Measurements from ENCODE around the gene SPNS2. TPM values are rescaled to one million over a fixed set of nuclear protein-coding genes. Genes with fewer than 3 reads are reported as not detected.
A peak's percentile ranks its signal among the peaks of the same experiment; 100 is the strongest.
"Not testable (repeated sequence)": the region's sequence is repeated elsewhere in the genome, so short reads cannot be mapped to it uniquely, and the experiment has no call there.

Gene SPNS2
- total RNA-seq, 1 experiment from 2014 or later: 0.71 TPM

DNA sequence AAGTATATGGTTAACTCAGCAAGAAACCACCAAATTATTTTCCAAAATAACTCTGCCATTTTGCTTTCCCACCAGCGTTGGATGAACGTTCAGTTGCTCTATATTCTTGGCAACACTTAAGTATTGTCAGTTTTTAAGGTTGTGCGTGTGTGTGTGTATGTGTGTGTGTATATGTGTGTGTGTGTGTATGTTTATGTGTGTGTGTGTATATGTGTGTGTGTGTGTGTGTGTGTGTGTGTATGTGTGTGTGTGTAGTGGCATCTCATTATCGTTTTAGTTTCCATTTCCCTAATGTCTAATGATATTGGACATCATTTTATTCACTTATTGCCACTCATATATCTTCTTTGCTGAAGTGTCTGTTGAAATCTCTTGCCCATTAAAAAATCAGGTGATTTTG is 74.4 kb downstream of the SPNS2 start:
- in situ Hi-C loops (cut with HindIII; ENCODE audit: low pct_unique_long_range_greater_than_20kb, low sequenced_read_pairs): no loop called here
- no peak for DNase-seq (ENCODE audit: low read depth)

DNA sequence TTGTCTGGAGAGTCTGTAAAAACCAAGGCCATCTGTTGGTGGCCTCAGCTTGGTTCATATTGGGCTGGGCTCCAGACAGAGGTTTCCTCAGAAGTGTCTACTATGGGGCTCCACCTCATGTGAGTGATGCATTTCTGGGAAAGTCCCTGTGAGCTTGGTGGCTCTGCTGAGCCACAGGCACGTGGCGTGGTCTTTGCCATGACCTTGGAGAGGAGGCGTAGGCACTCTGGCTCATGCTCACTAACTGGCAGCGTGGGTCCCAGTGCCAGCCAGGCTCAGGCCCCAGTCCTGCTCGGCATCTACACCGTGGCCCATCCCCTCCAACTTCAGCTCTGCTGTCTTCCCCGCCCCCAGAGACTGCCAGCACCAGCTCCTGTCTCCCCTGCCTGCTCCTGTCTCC is 75.0 kb downstream of the SPNS2 start:
- in situ Hi-C loops (cut with HindIII; ENCODE audit: low pct_unique_long_range_greater_than_20kb, low sequenced_read_pairs): no loop called here
- peak; percentile 70 for DNase-seq (ENCODE audit: low read depth)

DNA sequence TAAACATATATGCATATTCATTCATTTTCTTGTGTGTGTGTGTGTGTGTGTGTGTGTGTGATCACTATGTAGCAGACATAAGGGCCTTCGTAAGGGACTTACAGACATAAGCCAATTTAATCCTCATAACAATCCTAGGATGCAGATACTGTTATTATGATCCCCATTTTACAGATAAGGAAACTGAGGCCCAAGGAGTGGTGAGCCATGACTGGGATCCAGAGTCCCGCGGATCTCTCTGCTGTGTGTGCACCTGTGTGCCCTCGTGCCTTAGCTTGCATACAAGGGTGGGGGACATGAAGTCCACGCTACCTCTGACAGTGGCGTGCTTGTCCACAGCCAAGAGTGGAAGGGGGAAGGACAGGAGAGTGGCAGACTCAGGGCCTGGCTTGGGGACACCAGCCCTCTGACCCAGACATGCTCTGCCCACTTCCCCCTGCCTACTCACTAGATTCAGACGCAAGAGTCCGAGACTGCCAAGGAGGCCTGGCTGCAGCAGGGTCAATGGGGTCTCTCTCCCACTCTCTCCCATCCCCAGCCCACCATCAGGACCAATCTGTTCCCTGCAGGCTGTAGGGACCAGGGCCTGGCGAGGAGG is 75.9 kb downstream of the SPNS2 start:
- in situ Hi-C loops (cut with HindIII; ENCODE audit: low pct_unique_long_range_greater_than_20kb, low sequenced_read_pairs): no loop called here
- DNase-seq (ENCODE audit: low read depth): no peak

DNA sequence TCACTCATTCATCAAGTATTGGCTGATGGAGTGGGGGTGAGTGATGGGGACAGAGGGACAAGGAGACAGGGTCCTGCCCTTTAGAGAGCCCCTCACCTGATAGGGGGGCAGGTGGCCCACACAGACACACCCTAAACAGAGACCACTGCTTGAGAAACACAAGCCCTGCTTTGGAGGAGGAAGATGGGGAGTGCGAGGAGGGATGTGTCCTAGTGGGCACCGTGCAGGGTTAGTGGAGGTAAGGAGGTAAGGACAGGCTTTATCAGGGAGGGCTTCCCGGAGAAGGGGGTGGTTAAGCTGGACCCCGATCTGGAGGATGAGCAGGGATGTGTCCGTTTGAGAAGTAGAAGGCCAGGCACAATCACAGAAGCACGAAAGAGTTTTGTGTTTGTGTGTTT is 77.5 kb downstream of the SPNS2 start:
- in situ Hi-C loops (cut with HindIII; ENCODE audit: low pct_unique_long_range_greater_than_20kb, low sequenced_read_pairs): no loop called here
- DNase-seq (ENCODE audit: low read depth): no peak

DNA sequence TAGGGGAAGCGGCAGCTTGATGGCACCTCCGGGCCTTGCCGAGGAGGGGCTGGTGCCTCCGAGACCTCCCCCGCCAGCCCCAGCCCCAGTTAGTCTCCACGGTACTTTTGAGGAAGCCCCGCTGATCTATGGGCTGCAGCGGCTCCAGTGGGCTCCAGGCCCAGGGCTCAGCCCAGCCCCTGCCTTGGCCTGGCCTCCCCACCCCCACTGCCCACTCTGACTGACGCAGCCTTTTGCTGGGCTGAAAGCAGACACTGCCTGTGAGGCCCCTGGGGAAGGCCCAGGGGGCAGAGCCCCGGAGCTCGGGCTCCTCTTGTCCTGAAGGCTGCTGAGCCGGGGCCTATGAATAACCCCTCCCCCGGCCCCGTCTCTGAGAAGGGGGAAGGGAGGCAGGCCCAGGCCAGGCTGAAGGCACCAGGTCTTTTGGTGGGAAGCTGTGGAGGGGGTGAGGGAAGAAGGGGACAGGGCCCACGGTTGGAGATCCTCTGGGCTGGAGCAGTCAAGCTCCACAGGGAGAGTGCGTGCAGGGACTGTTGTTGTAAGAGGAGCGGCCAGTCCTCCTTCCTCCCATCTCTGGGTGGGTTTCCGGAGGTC is 78.1 kb downstream of the SPNS2 start:
- in situ Hi-C loops (cut with HindIII; ENCODE audit: low pct_unique_long_range_greater_than_20kb, low sequenced_read_pairs): no loop called here
- no peak for DNase-seq (ENCODE audit: low read depth)

DNA sequence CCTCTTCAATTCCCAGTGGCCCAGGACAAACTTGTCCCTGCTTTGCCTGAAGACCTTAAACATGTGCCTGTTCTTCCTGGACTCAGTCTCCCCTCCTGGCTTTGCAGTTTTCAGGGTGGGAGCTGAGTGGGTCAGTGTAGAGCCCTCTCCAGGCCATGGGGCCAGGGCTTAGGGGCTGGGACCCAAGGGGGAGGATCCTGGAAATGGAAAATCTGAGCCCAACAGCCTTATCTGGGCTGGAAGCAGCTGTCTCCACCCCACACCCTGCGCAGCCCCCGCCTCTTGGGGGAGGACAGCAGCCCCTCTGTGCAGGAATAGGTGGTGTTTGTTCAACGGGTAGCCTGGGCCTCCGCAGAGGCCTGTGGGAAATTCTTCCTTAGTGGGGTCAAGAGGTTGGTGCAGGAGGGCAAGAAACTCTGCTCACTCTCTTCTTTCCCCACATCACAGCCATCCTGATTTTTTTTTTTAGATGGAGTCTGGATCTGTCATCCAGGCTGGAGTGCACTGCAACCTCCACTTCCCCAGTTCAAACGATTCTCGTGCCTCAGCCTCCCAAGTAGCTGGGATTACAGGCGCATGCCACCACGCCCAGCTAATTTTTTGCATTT is 78.8 kb downstream of the SPNS2 start:
- DNase-seq (ENCODE audit: low read depth): no peak
- in situ Hi-C loops (cut with HindIII; ENCODE audit: low pct_unique_long_range_greater_than_20kb, low sequenced_read_pairs): no loop called here

DNA sequence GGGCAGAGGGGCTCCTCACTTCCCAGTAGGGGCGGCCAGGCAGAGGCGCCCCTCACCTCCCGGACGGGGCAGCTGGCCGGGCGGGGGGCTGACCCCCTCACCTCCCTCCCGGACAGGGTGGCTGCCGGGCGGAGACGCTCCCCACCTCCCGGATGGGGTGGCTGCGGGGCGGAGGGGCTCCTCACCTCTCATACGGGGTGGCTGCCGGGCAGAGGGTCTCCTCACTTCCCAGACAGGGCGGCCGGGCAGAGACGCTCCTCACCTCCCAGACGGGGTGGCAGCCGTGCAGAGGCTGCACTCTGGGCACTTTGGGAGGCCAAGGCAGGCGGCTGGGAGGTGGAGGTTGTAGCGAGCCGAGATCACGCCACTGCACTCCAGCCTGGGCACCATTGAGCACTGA is 79.7 kb downstream of the SPNS2 start:
- DNase-seq (ENCODE audit: low read depth); in situ Hi-C loops (cut with HindIII; ENCODE audit: low pct_unique_long_range_greater_than_20kb, low sequenced_read_pairs): not testable (repeated sequence)

DNA sequence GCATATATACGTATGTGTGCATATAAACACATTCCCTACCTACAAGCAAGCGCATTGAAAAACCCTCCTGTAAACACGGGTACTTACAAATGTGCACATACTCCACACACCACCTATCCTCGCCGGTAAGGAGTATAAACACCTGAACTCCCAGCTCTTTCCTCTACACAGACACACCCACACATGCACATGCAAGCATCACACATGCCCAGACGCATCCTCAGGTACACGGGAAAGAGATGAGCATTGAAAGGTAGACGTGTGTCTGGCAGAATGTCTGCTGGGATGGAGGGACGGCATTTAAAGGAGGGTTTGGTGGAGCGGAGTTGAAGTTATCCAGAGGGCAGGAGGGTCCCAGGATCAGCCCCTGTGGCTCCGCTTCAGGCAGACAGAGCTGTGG is 81.0 kb downstream of the SPNS2 start:
- DNase-seq (ENCODE audit: low read depth): no peak
- in situ Hi-C loops (cut with HindIII; ENCODE audit: low pct_unique_long_range_greater_than_20kb, low sequenced_read_pairs): no loop called here

DNA sequence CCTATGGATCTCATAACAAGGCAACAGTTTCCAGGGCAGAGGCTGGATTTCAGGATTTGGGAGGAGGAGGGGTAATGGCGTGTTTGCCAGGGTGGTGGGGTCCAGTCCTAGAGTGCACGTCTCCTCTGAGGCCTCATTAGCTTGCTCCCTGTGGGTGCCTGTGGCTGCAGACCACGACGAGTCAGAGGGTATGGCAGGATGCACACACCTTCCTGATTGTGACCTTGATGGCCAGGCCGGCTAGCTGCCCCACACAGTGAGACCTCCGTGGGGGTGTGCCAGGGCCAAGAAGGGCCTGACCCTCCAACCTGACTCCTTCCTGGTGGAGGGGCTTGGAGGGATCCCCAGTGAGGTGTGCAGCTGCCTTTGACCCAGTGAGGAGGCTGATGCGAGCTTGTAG is 81.6 kb downstream of the SPNS2 start:
- in situ Hi-C loops (cut with HindIII; ENCODE audit: low pct_unique_long_range_greater_than_20kb, low sequenced_read_pairs): no loop called here
- DNase-seq (ENCODE audit: low read depth): peak; percentile 17

DNA sequence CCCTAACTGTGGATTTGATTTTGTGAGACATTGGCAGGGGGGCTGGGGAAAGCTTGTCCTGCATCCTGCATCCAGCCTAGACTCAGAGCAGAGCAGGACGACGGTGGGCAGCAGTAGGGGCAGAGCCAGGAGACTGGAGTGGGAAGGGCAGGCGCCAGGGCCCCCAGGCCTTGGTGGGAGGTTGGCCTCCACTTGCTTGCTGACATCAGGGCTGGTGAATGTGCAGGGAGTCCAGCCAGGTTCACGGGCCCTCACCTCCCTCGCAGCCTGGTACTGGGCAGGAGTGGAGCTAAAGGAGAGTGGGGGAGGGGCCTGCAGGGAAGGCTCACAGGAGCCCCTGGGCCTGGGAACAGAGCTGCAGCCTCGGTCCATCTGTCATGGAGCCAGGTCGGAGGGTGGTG is 83.4 kb downstream of the SPNS2 start:
- in situ Hi-C loops (cut with HindIII; ENCODE audit: low pct_unique_long_range_greater_than_20kb, low sequenced_read_pairs): no loop called here

DNA sequence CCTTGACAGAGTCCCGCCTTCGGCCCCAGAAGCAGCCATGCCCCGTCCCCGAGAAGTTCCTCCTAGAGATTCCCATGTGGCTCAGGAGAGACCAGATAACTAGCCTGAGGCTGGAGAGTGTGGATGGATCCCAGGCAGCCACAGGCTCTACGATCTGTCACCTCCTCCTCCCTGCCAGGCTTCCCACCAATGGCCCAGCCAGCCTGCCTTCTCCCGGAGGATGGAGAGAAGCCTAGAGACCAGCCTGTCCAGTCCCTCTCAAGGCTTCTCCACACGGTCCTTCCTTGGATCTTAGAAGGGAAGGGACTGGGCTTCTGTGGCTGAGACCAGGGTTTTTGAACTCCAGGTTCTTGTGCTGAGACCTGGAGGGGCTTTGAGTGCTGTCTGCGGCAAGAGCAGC is 84.0 kb downstream of the SPNS2 start:
- in situ Hi-C loops (cut with HindIII; ENCODE audit: low pct_unique_long_range_greater_than_20kb, low sequenced_read_pairs): no loop called here
- no peak for DNase-seq (ENCODE audit: low read depth)

More for the DNA sequence above, 83.4 kb downstream of the SPNS2 start:
- no peak for DNase-seq (ENCODE audit: low read depth)

DNA sequence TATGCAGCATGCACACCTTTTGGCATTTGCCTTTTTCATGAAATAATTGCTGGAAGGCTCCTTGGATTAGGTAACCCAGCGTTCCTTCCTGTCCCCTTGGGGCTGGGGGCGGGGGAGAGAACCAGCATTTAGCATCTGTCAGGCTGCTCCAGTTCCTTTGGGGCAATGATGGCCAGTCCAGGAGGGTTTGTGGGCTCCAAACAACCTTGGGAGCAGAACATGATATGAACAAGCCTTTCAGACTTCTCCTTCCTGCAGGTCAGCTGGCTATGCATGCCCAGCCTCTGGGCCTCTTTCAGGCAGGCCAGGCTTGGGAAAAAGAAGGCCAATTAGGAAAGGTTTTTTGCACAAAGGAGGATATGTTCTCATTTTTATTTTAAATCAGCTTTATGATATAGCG is 84.5 kb downstream of the SPNS2 start:
- DNase-seq (ENCODE audit: low read depth): no peak
- in situ Hi-C loops (cut with HindIII; ENCODE audit: low pct_unique_long_range_greater_than_20kb, low sequenced_read_pairs): no loop called here

DNA sequence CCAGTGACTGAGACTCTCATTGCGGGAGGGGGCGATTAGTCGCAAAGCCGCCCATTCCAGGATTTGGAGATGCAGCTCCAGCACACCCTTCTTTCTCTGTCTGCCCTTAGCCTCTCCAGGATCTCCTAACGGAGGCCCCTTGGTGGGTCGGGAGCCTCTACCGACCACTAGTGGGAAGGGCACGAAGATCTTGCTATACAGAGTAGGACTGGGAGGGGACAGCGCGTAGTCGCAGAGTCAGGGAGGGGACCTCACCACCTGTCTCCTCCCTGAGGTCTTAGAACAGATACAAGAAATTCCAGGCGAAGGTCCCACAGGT is 85.1 kb downstream of the SPNS2 start:
- DNase-seq (ENCODE audit: low read depth): no peak
- in situ Hi-C loops (cut with HindIII; ENCODE audit: low pct_unique_long_range_greater_than_20kb, low sequenced_read_pairs): no loop called here

DNA sequence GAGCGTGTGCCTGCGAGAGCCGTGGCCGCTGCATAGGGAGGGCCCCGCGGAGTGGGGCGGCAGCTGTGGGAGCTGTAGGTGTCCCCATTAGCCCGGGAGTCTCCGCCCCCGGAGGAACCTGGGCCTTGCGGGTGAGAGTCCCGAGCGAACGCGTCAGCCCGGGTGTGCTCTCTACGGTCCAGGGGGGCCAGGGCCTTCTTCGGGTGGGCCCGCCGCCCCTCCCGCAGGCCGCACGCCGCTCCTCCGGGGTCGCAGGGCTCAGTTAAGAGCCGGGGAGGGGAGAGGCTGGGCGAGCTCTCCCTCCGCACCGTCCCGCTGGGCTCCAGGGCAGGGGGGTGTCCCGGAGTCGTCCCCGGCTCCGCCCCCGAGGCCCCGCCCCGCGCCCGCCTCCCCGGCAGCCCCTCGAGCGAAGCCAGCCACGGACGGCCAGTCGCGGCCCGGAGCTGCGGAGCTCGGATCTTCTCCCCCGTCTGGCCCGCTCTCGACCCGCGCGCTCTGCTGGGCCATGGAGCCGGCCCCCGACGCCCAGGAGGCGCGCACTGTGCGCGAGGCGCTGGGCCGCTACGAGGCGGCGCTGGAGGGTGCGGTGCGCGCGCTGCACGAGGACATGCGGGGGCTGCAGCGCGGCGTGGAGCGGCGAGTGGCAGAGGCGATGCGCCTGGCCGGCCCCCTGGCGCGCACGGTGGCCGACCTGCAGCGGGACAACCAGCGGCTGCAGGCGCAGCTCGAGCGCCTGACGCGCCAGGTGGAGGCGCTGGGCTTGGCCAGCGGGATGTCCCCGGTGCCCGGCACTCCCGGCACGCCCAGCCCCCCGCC is 85.6 kb downstream of the SPNS2 start, which contains the start of gene SMTNL2:
Gene SMTNL2, plus strand, starts transcription at position 429 of the 816 bp plus-strand sequence. Its CDS starts 77 bp downstream, at position 506.
- in situ Hi-C loops (cut with HindIII; ENCODE audit: low pct_unique_long_range_greater_than_20kb, low sequenced_read_pairs): no loop called here

DNA sequence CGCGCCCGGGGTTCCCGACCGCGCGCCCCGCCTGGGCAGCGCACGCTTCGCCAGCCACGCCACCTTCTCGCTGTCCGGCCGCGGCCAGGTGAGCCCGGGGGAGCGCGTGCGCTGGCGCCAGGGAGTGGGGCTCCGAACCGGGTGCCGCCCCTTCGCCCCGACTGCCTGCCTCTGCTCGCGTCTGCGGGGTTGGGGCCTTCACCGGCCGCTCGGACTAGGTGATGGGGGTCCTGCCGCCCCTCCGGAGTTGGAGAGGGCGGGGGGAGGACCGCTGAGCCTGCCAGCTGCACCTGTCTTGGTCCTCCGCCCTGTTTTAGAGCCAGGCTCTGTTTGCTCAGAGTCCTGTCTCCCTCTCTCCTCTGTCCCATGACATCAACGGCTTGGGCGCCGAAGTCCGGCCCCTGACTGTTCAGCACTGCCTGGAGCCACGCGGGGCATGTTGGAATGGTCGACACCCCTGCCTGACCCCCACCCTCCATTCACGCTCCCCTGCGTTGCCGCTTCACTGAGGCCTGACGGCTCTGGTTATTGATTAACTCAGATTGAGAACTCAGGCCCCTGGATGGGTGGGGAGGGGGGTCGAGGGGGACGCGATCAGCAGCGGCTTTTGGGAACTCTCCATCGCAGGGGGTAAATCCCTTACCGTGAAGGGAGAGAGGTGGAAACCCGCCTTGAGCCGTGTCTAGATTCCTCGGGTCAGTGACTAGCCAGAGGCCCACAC is 86.4 kb downstream of the SPNS2 start:
- in situ Hi-C loops (cut with HindIII; ENCODE audit: low pct_unique_long_range_greater_than_20kb, low sequenced_read_pairs): no loop called here
- DNase-seq (ENCODE audit: low read depth): peak; percentile 74

More for the DNA sequence above, 85.6 kb downstream of the SPNS2 start, which contains the start of gene SMTNL2:
- DNase-seq (ENCODE audit: low read depth): peak; percentile 35

DNA sequence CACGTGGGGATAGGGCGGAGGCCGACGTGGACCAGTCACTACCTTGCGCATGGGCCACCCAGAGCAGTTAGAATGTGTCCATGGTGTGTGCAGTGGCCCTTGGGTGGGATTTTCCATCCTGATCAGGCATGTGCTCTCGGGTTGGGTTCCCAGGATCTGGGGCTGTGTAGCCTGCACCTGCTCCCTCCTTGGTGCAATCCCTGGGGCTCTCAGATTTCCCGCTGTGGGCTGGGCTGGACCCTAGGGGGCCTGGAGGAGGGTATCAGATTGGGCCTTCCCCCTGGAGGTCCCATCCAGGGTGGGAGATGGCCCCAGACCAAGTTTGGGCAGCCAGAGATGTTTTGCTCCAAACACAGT is 86.9 kb downstream of the SPNS2 start:
- in situ Hi-C loops (cut with HindIII; ENCODE audit: low pct_unique_long_range_greater_than_20kb, low sequenced_read_pairs): no loop called here

DNA sequence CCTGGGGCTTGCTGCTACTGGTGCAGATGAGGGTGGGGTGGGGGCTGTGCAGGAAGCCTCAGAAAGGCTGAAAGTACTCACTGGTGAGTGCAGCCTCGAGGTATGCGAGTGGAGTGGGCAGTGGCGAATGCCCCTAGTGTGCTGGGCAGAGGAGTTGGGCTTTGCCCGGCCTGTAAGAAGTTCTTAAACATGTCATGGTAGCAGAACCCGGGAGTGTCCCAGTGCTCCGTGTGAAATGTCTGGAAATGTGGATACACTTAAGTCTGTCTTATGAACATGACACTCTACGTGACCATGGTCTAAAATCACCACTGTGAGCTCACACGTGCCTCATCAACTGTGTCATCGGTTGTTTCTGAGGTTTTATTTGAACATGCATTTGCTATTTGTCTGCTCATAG is 87.4 kb downstream of the SPNS2 start:
- in situ Hi-C loops (cut with HindIII; ENCODE audit: low pct_unique_long_range_greater_than_20kb, low sequenced_read_pairs): no loop called here

More for the DNA sequence above, 86.9 kb downstream of the SPNS2 start:
- no peak for DNase-seq (ENCODE audit: low read depth)

DNA sequence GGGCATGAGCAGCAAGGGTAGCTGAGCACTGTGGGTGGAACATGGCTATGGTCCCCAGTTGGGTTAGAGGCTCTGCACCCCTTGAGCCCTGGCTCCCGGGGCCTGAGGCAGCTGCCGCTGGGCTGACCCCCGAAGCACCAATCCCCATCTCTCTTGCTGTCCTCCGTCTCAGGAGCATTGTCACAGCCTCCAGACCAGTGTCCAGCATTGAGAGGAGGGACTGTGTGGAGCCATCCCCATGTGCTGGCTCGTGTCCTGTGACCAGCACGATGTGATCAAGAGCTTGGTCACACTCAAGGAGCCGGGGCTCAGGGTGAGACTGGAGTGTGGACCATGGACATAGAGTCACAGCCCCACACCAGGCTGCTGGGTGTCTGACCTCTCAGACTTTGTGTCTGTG is 88.5 kb downstream of the SPNS2 start:
- no peak for DNase-seq (ENCODE audit: low read depth)
- in situ Hi-C loops (cut with HindIII; ENCODE audit: low pct_unique_long_range_greater_than_20kb, low sequenced_read_pairs): no loop called here

More for the DNA sequence above, 87.4 kb downstream of the SPNS2 start:
- no peak for DNase-seq (ENCODE audit: low read depth)

DNA sequence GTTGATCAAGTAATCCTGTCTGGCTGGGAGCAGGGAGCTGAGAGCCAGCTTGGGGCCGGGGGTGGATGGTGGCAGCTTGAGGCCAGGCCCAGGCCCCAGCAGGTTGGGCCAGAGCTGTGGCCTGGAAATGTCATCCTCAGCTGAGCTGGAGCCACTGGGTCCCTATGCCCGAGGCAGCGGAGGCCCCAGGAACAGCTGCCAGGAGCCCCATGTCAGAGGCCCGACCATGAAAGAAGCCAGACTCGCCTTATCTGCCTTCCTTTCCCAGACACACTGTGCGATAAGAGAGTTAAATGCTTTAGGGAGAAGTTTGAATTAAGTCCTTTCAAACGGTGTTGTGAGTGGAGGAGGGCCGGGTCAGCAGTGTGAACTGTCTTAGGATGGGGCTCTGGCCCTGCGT is 89.1 kb downstream of the SPNS2 start:
- no peak for DNase-seq (ENCODE audit: low read depth)
- in situ Hi-C loops (cut with HindIII; ENCODE audit: low pct_unique_long_range_greater_than_20kb, low sequenced_read_pairs): no loop called here

Measured in Caki2 (cell line).